GM12892 (cell line): ENCODE measurements around the gene TK2.

Experiments used
- POLR2A ChIP-seq: IDR thresholded peaks from 2 replicates; pipeline ENCODE4 v1.6.1; 2011; ENCODE audit warnings: low read depth, low read length, control low read depth
- POLR2AphosphoS5 ChIP-seq: IDR thresholded peaks from 2 replicates; pipeline ENCODE4 v1.6.1; 2011; ENCODE audit warnings: low read depth, low read length, control low read depth
- TAF1 ChIP-seq: IDR thresholded peaks from 2 replicates; pipeline ENCODE4 v1.6.1; 2011; ENCODE audit warnings: low read depth, mild to moderate bottlenecking, control low read depth, low read length, borderline replicate concordance

- TF ChIP-seq TAF1: no peak
- TF ChIP-seq POLR2AphosphoS5: no peak
- TF ChIP-seq POLR2A: no peak
These were observed 78.1 kb downstream of the TK2 start for GRCh38 chr16:66471716-66472393.
